ENCODE data around the gene MTA3.

Gene MTA3

GRCh38 chr2:42554392-42554791 lies 14.0 kb upstream of the MTA3 start:
- no peak overlapping the region for H3K4me3 ChIP-seq (ENCODE audit: low read depth, low read length, poor library complexity, severe bottlenecking)
- no peak overlapping the region for H2AFZ ChIP-seq (ENCODE audit: low read length)
- H3K9ac ChIP-seq (ENCODE audit: low read length) = no peak overlapping the region

GRCh38 chr2:42556315-42556890 lies 12.0 kb upstream of the MTA3 start:
- no peaks in the 10 kb centered on the region for H3K9me3 ChIP-seq (ENCODE audit: low read length)
- H2AFZ ChIP-seq (ENCODE audit: low read length) = no peak overlapping the region
- H3K27ac ChIP-seq (ENCODE audit: low read depth, low read length, poor library complexity, severe bottlenecking) = peak overlapping the region; percentile 43
- H3F3A ChIP-seq (ENCODE audit: insufficient read depth, low read length) = no peaks in the 10 kb centered on the region
- peaks cover 37% of the 10 kb centered on the region for H3K4me1 ChIP-seq (ENCODE audit: insufficient read depth, low read length, severe bottlenecking)
- TF ChIP-seq CTCF (IDR thresholded peaks at IDR 0.05; ENCODE audit: low read length) (no peak), EZH2 (IDR thresholded peaks at IDR 0.05; ENCODE audit: borderline replicate concordance, low read length) (no peak)
- H3K36me3 ChIP-seq (ENCODE audit: insufficient read depth, low read length) = no peaks in the 10 kb centered on the region
- H3K79me2 ChIP-seq (ENCODE audit: insufficient read depth, low read length) = no peaks in the 10 kb centered on the region
- H3K9ac ChIP-seq (ENCODE audit: low read length) = no peak overlapping the region
- H3K9me2 ChIP-seq (ENCODE audit: low read depth, low read length) = no peaks in the 10 kb centered on the region
- H3K4me2 ChIP-seq (ENCODE audit: low read length) = no peak overlapping the region
- H4K20me1 ChIP-seq (ENCODE audit: insufficient read depth, low read length) = no peaks in the 10 kb centered on the region
- no peak overlapping the region for H3K4me3 ChIP-seq (ENCODE audit: low read depth, low read length, poor library complexity, severe bottlenecking)
- no peaks in the 10 kb centered on the region for H3K27me3 ChIP-seq (ENCODE audit: insufficient read depth, low read length)

More at GRCh38 chr2:42554392-42554791, 14.0 kb upstream of the MTA3 start:
- H3K4me1 ChIP-seq (ENCODE audit: insufficient read depth, low read length, severe bottlenecking) = peaks cover 18% of the 10 kb centered on the region
- H4K20me1 ChIP-seq (ENCODE audit: insufficient read depth, low read length) = no peaks in the 10 kb centered on the region
- no peaks in the 10 kb centered on the region for H3K27me3 ChIP-seq (ENCODE audit: insufficient read depth, low read length)
- H3F3A ChIP-seq (ENCODE audit: insufficient read depth, low read length) = no peaks in the 10 kb centered on the region
- no peak overlapping the region for H3K4me2 ChIP-seq (ENCODE audit: low read length)
- no peak overlapping the region for H3K27ac ChIP-seq (ENCODE audit: low read depth, low read length, poor library complexity, severe bottlenecking)
- no peak for TF ChIP-seq EZH2 (IDR thresholded peaks at IDR 0.05; ENCODE audit: borderline replicate concordance, low read length)
- TF ChIP-seq CTCF (IDR thresholded peaks at IDR 0.05; ENCODE audit: low read length) = no peak
- H3K9me2 ChIP-seq (ENCODE audit: low read depth, low read length) = no peaks in the 10 kb centered on the region
- no peaks in the 10 kb centered on the region for H3K36me3 ChIP-seq (ENCODE audit: insufficient read depth, low read length)
- H3K9me3 ChIP-seq (ENCODE audit: low read length) = no peaks in the 10 kb centered on the region
- H3K79me2 ChIP-seq (ENCODE audit: insufficient read depth, low read length) = no peaks in the 10 kb centered on the region

- Histone ChIP-seq H3K27me3 (ENCODE audit: insufficient read depth, low read length) (no peaks in the 10 kb centered on the region), H3K4me3 (ENCODE audit: low read depth, low read length, poor library complexity, severe bottlenecking) (no peak overlapping the region), H3K9me3 (ENCODE audit: low read length) (no peaks in the 10 kb centered on the region), H3K9ac (ENCODE audit: low read length) (no peak overlapping the region), H3K27ac (ENCODE audit: low read depth, low read length, poor library complexity, severe bottlenecking) (peak overlapping the region; percentile 65), H3K4me1 (ENCODE audit: insufficient read depth, low read length, severe bottlenecking) (peaks cover 46% of the 10 kb centered on the region), H4K20me1 (ENCODE audit: insufficient read depth, low read length) (no peaks in the 10 kb centered on the region), H2AFZ (ENCODE audit: low read length) (no peak overlapping the region), H3K4me2 (ENCODE audit: low read length) (no peak overlapping the region), H3K9me2 (ENCODE audit: low read depth, low read length) (no peaks in the 10 kb centered on the region), H3K79me2 (ENCODE audit: insufficient read depth, low read length) (no peaks in the 10 kb centered on the region), H3F3A (ENCODE audit: insufficient read depth, low read length) (0 out of 2 replicates have a peak, but pooled peaks cover 5% of the 10 kb centered on the region), H3K36me3 (ENCODE audit: insufficient read depth, low read length) (no peaks in the 10 kb centered on the region)
- no peak for TF ChIP-seq EZH2 (IDR thresholded peaks at IDR 0.05; ENCODE audit: borderline replicate concordance, low read length)
- no peak for TF ChIP-seq CTCF (IDR thresholded peaks at IDR 0.05; ENCODE audit: low read length)
Observed at GRCh38 chr2:42557306-42557705, 11.1 kb upstream of the MTA3 start.

Data from OCI-LY1 (cell line).